NCI-H510A treated with DMSO at 0.1 percent for 48 hours (cell line): ENCODE results near the gene ETFB.

Source experiments
- DNase-seq: peaks from one replicate; lab custom pipeline; 2025; lab: John Stamatoyannopoulos, UW

The ETFB gene

GRCh38 chr19:51351266-51351990 lies 14.8 kb downstream of the ETFB start:
- DNase-seq, result no peak

DNA sequence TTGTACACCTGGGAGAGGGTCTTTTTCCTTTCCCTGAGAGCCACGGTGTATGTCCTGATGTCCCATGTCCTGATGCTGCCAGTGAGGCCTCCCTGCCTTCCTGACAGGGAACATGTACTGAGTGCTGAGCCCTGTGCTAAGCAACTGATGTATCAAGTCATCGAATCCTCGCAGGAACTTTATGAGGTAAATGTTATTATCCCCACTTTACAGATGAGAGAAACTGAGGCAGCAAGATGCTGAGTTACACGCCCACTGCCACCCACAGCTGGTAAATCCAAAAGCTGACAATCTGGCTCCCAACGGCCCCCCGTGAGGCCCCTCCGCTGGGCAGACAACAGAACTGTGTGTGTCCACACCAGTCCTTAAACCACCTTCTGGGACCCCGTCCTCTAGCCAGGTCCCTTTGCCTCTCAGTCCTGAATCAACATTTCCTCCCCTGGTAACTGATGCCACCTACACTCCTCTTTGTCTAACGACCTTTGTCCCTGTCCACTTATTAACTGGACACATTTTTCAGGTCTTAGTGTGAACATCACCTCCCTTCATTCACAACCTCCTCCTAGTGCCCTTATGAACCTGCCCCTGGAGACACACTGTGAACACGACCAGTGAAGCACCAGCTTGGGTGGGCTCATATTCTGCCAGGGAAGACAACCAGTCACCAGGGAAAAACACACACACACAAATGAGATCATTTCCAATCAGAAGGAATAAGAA lies 18.8 kb downstream of the ETFB start:
- DNase-seq, result no peak

DNA sequence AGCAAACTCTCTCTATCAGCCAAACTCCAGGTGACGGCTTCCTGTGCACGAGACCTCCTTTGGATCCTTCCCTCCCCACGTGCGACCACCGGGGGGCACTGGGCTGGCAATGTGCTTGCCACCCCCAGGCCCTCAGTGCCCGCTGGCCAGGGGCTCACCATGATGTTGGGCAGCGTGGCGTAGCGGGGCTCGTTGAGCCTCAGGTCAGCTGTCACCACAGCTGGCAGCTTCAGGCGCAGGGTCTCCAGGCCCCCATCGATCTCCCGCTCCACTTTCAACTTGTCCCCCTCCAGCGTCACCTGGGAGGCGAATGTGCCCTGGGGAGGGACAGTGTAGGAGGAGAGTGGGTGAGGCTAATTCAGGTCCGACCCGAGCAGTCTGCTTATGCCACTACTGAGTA lies 19.4 kb downstream of the ETFB start:
- no peak for DNase-seq

DNA sequence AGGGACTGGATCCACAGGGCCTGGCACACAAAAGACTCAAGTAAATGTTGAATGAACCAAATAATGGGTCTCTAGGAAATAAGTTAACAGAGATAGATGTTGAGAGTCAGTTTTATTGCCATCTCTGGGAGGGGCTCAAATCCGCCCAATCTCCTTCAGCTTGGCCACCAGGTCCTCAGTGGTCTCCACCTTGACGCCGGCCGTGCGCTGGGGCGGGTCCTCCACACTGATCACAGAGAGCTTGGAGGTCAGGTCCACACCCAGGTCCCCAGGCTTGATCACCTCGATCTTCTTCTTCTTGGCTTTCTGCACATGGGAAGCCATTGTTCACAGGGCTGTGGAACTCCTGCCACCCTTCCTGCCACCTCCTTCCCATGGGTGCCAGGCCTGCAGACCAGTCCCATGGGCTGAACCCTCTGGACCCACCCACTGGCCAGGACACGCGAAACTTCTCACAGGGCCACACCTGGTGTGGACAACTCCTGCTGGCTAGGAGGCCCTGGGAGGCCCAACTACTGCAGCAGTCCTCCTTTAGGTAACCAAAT lies 21.0 kb downstream of the ETFB start:
- no peak for DNase-seq

DNA sequence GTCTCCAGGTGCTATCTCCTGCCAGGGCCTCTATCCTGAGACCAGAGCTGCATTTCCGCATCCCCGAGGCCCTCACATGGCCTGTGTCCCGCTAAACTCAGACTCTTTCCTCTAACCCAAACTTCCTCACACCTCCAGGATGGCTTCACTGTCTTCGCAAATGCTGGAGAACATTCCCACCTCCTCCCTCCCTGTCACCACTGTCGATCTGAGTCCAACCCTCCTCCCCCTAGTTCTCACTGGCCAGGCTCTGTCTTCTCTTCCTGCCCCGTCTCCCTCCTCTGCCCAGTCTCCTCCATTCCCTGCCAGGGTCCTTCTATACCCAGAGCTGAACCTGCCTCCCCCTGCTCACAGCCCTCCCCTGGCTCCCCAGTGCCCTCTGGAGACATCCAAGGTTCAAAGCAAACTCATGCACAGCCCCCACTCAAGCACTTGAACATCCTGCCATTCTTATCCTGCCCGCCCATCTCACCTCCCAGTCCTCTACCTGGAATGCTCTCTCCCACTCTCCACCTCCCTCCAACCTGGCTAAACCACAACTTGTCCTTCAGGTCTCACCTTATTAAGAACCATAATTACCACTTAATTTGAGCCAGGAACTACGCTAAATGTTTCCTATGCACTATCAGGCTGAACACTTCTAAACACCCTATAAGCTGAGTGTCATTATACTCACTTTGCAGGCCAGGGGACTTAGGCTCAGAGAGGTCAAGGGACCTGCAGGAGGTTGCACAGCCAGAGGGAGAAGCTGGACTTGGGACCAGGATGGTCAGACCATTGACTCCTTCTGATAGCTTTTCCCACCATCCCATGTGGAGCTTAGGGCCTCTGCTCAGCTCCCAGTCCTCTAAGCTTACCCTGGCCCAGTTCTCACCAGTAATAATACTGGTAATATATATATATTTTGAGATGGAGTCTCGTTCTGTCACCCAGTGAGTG lies 23.3 kb downstream of the ETFB start:
- no peak for DNase-seq

GRCh38 chr19:51341976-51342580 lies 24.1 kb downstream of the ETFB start, which contains the start of gene VSIG10L:
Gene VSIG10L, minus strand, starts transcription at chr19:51342139. Its CDS starts 15 bp downstream, at chr19:51342124.
- DNase-seq, result no peak

DNA sequence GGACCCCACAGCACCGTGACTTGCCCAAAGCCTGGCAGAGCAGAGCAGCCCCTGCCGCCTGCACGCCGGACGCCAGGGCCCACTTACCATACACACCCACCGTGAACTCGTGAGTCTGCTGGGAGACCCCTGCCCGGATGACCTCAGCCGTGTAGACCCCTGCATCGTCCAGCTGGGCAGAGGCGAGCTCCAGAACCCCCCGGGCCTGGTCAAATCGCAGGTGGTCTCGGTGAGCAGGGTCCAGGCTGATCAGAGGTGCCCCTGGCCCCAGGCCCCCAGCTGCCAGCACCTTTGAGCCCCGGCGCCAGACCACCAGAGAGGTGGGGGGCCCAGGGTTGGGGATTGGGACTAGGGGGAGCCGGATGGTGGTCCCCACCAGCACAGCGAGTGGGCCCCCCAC lies 25.1 kb downstream of the ETFB start:
- DNase-seq, result no peak

- no peak for DNase-seq
Measured at GRCh38 chr19:51339687-51340656, 26.2 kb downstream of the ETFB start.

DNA sequence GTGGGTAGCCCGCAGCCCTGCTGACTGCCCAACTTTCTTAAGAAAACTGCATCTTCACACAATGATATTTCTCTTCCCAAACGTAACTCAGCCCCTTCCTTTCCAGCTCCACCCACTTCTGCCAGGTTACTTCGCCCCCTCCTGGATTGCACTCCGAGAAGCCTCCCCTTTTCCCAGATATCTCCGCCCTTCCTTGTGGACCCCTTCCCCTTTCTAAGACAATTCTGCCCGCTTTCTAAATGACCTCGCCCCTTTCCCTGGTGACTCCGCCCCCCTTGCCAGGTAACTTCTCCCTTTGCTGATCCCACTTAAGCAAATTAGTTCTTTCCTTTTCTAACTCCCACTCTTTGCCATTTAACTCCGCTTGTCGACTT lies 26.9 kb downstream of the ETFB start:
- DNase-seq, result no peak

GRCh38 chr19:51338563-51339312 lies 27.4 kb downstream of the ETFB start:
- no peak for DNase-seq

DNA sequence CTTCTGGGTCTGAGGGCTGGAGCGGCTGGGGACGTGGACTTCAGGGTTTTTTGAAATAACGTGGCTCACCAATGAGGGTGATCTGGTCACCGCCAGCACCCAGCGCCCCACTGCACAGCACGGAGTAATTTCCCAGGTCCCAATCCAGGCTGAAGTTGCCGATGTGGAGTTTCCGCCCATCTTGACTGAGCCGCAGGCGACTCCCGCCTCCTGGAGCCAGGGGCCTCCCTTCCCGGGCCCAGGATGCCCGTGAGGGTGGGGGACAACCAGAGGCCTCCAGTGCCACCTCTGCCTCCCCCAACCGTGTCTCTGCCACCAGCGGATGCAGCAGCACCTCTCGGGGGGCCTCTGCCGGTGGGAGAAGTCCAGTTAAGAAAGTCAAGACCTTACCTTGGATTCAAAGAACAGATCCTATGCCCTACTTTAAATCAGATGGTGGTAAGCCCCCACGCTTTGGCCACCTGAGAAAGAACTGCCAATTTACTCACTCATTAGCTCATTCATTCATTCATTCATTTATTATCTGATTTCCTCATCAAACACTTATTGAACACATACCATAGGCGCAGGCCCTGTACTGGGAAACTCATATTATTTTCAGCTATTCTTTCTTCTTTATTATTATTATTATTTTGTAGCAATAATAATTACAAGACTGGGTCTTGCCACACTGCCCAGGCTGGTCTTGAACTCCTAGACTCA lies 28.2 kb downstream of the ETFB start:
- no peak for DNase-seq

DNA sequence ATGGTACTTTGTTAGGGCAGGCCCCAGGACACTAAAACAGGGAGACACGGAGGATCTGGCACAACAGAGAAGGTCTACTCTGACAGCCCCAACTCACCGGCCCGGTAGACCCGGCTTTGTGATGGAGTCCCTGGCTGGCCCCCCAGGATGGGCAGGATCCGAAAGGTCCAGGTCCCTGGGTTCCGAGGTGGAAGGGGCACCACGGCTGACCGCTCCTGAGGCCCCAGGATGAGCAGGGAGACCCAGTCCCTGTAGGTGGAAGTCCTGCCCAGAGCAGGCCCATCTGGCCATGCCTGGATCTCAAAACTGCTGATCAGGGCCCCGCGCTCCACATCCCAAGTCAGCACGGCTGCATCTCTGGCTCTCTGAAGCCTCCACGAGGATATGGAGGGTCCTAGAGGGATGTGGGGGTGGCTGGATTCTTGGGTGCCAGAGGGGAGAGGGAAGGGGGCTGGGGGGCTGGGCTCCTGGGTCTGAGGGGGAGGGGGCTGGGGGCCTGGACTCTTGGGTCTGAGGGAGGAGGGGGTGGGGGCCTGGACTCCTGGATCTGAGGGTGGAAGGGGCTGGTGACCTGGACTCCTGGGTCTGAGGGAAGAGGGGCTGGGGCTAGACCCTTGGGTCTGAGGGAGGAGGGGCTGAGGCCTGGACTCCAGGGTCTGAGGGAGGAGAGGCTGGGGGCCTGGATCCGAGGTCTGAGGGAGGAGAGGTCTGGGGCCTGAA lies 28.9 kb downstream of the ETFB start:
- no peak for DNase-seq

DNA sequence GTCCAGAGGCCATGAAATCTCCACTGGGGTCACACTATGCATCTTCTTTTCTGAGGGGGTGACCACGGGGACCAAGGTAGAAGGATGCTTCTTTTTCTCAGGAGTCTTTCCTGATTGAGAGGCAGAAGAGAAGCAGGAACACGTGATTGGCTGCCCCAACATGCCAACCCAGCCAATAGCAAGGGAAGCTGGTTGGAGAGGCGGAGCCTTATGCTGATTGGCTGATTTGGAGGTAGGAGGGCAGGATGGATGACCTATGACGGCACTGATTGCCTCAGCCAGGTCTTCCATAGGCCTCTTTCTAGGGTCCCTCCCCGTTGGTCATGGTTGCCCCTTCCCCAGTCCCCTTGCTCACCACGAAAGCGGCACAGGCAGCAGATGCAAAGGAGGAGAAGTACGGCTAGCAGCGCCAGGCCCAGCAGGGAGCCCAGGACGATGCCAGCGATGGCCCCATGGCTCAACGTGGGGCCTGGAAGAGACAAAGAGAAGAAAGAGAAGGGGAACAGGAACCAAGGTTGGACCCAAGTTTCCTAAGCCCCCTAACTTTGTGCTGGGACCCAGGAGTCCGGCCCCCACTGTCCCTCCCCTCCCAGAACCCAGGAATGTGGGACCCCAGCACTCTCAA lies 32.2 kb downstream of the ETFB start:
- DNase-seq, result no peak

- DNase-seq, result no peak
Measured at GRCh38 chr19:51331716-51332115, 34.5 kb downstream of the ETFB start.

GRCh38 chr19:51331193-51331592 lies 35.0 kb downstream of the ETFB start:
- DNase-seq, result no peak

DNA sequence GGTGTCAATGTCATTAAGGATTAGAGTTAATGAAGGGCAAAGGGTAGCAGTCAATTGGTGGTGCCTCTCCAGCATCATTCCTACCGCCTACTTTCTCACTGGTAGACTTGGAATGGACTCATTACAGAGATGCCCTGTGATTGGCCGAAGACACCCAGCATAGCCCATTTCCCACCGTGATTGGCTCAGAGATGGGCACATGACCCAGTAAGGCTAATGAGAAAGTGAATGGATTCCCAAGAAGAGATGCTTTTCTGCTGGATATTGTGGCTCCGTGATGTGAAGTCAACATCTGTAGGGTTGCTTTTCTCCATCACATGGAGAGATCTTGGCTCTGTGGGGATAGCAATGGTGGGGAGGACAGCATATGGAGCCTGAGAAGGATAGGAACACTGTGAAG lies 35.8 kb downstream of the ETFB start:
- no peak for DNase-seq

DNA sequence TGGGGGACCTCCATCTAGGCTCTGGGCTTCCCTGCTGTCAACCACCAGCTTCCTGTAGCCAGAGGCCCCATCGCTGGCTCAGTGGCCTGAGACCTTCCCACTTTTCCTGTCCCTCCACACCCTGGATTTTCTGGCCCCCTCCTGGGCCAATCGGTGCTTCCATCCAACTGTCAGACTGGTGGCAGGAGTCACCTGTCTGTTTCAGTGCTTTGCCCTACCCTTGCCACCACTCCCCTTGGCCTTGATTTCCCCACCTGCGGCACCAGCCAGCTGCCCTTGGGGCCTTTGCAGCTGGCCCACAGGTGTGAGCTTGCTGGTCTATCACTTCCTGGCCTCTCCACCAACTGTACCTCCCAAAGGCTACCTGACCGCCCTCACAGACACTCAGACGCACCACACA lies 36.8 kb downstream of the ETFB start:
- no peak for DNase-seq
